ENCODE measurements around the gene TLE5. TPM values are rescaled to one million over a fixed set of nuclear protein-coding genes. Genes with fewer than 3 reads are reported as not detected.

Gene TLE5
- total RNA-seq, 2 experiments from 2014 or later: 283 to 296 TPM

GRCh38 chr19:3104708-3104983 lies 42.4 kb upstream of the TLE5 start:
- intact Hi-C loops (cut with micrococcal nuclease): loop anchor here (10.0 kb wide), 1 partner anchor 140 kb away; no protein-coding TSS in a partner anchor
- no peak overlapping the region for H3K27ac Mint-ChIP-seq
- H3K27me3 Mint-ChIP-seq: no peaks in the 10 kb centered on the region
- DNase-seq (no peak), ATAC-seq (no peak)
- no peaks in the 10 kb centered on the region for H3K36me3 Mint-ChIP-seq (ENCODE audit: low read depth)
- no peak overlapping the region for H3K4me3 Mint-ChIP-seq
- H3K9me3 Mint-ChIP-seq: no peaks in the 10 kb centered on the region
- peaks cover 14% of the 10 kb centered on the region for H3K4me1 Mint-ChIP-seq (ENCODE audit: low read depth)
- ChIA-PET CTCF (interaction anchor here (0.7 to 11.9 kb wide), 38 partner anchors 8 to 171 kb away, joined by 3 to 179 read pairs (median 6); partner anchors contain the start of genes GNA11, GNA15 and TLE6), POLR2A (interaction anchor here (0.9 kb wide), 1 partner anchor 154 kb away, joined by 3 read pairs; no protein-coding TSS in a partner anchor)
- TF ChIP-seq CTCF (IDR thresholded peaks at IDR 0.05): no peak

- Mint-ChIP-seq H3K27ac (no peak overlapping the region), H3K4me1 (ENCODE audit: low read depth) (peaks cover 23% of the 10 kb centered on the region), H3K9me3 (no peaks in the 10 kb centered on the region), H3K27me3 (no peaks in the 10 kb centered on the region), H3K36me3 (ENCODE audit: low read depth) (no peaks in the 10 kb centered on the region), H3K4me3 (no peak overlapping the region)
- TF ChIP-seq CTCF (IDR thresholded peaks at IDR 0.05): no peak
- DNase-seq (no peak), ATAC-seq (no peak)
- ChIA-PET POLR2A (no interaction called here), CTCF (interaction anchor here (1.0 to 11.9 kb wide), 7 partner anchors 24 to 151 kb away, joined by 3 to 179 read pairs (median 8); no protein-coding TSS in a partner anchor)
- intact Hi-C loops (cut with micrococcal nuclease): loop anchor here (10.0 kb wide), 1 partner anchor 138 kb away; no protein-coding TSS in a partner anchor
These were observed 40.2 kb upstream of the TLE5 start for GRCh38 chr19:3102239-3103140.

- Mint-ChIP-seq H3K27ac (no peak overlapping the region), H3K27me3 (no peaks in the 10 kb centered on the region), H3K36me3 (ENCODE audit: low read depth) (no peaks in the 10 kb centered on the region), H3K4me3 (no peak overlapping the region), H3K4me1 (ENCODE audit: low read depth) (peaks cover 25% of the 10 kb centered on the region), H3K9me3 (no peaks in the 10 kb centered on the region)
- intact Hi-C loops (cut with micrococcal nuclease): loop anchor here (10.0 kb wide), 1 partner anchor 136 kb away; no protein-coding TSS in a partner anchor
- no peak for TF ChIP-seq CTCF (IDR thresholded peaks at IDR 0.05)
- ATAC-seq: no peak
- no peak for DNase-seq
- ChIA-PET CTCF (interaction anchor here (1.0 to 11.9 kb wide), 2 partner anchors 23 to 25 kb away, joined by 4 to 179 read pairs; no protein-coding TSS in a partner anchor), POLR2A (interaction anchor here (0.6 kb wide), 1 partner anchor 138 kb away, joined by 3 read pairs; no protein-coding TSS in a partner anchor)
These were observed 38.7 kb upstream of the TLE5 start for GRCh38 chr19:3100747-3101730.

GRCh38 chr19:3100331-3100730 lies 38.0 kb upstream of the TLE5 start:
- no peak for DNase-seq
- Mint-ChIP-seq H3K27me3 (peaks cover 2% of the 10 kb centered on the region), H3K9me3 (no peaks in the 10 kb centered on the region), H3K36me3 (ENCODE audit: low read depth) (no peaks in the 10 kb centered on the region), H3K4me1 (ENCODE audit: low read depth) (peaks cover 33% of the 10 kb centered on the region), H3K4me3 (no peak overlapping the region), H3K27ac (no peak overlapping the region)
- ChIA-PET POLR2A (interaction anchor here (0.8 kb wide), 1 partner anchor 19 kb away, joined by 3 read pairs; no protein-coding TSS in a partner anchor), CTCF (interaction anchor here (11.9 kb wide), 1 partner anchor 22 kb away, joined by 179 read pairs; no protein-coding TSS in a partner anchor)
- intact Hi-C loops (cut with micrococcal nuclease): loop anchor here (10.0 kb wide), 1 partner anchor 136 kb away; no protein-coding TSS in a partner anchor
- no peak for TF ChIP-seq CTCF (IDR thresholded peaks at IDR 0.05)
- no peak for ATAC-seq

Measured in activated CD8-positive, alpha-beta T cell treated with anti-CD3 and anti-CD28 coated beads for 36 hours (primary cell).